H9 (cell line): ENCODE results near the gene GIMAP6. TPM values are rescaled to one million over a fixed set of nuclear protein-coding genes. Genes with fewer than 3 reads are reported as not detected.

Source experiments
- DNase-seq: peaks from one replicate; pipeline ENCODE4 v3.0.0-alpha.2; 2017
- H2AFZ ChIP-seq: one replicate; pipeline ENCODE4 v1.6.1; 2013; ENCODE audit warnings: mild to moderate bottlenecking, low read length, control low read depth, moderate library complexity
- H2AK5ac ChIP-seq: 2 replicates; pipeline ENCODE4 v1.6.1; 2013; ENCODE audit warnings: low read length, control low read depth, mixed read lengths; ENCODE audit not compliant: insufficient read length
- H2BK120ac ChIP-seq: one replicate; pipeline ENCODE4 v1.6.1; 2013; ENCODE audit warnings: low read depth, mild to moderate bottlenecking, low read length, control low read depth, inconsistent platforms; ENCODE audit not compliant: poor library complexity, severe bottlenecking
- H2BK12ac ChIP-seq: 2 replicates; pipeline ENCODE4 v1.6.1; 2013; ENCODE audit warnings: low read length, control low read depth, mixed read lengths, low read depth; ENCODE audit not compliant: insufficient read length
- H2BK15ac ChIP-seq: 2 replicates; pipeline ENCODE4 v1.6.1; 2013; ENCODE audit warnings: low read depth, low read length, control low read depth
- H2BK20ac ChIP-seq: one replicate; pipeline ENCODE4 v1.6.1; 2013; ENCODE audit warnings: low read depth, mild to moderate bottlenecking, low read length, control low read depth, inconsistent platforms; ENCODE audit not compliant: poor library complexity, severe bottlenecking
- H2BK5ac ChIP-seq: 2 replicates; pipeline ENCODE4 v1.6.1; 2013; ENCODE audit warnings: low read length, control low read depth, mixed read lengths; ENCODE audit not compliant: insufficient read length
- H3K14ac ChIP-seq: 2 replicates; pipeline ENCODE4 v1.6.1; 2013; ENCODE audit warnings: low read length, control low read depth; ENCODE audit not compliant: insufficient read depth
- H3K18ac ChIP-seq: 2 replicates; pipeline ENCODE4 v1.6.1; 2013; ENCODE audit warnings: low read depth, mild to moderate bottlenecking, mixed read lengths, low read length, control low read depth; ENCODE audit not compliant: insufficient read length
- H3K23ac ChIP-seq: 2 replicates; pipeline ENCODE4 v1.6.1; 2013; ENCODE audit warnings: low read length, control low read depth, mixed read lengths, low read depth; ENCODE audit not compliant: insufficient read length
- H3K23me2 ChIP-seq: 2 replicates; pipeline ENCODE4 v1.6.1; 2013; ENCODE audit warnings: low read depth, mild to moderate bottlenecking, mixed read lengths, low read length, control low read depth; ENCODE audit not compliant: insufficient read length, poor library complexity, severe bottlenecking
- H3K27ac ChIP-seq: 2 replicates; pipeline ENCODE4 v1.5.1; 2013; ENCODE audit warnings: low read length, control low read depth, mixed read lengths, low read depth; ENCODE audit not compliant: insufficient read length
- H3K27me3 ChIP-seq: 2 replicates; pipeline ENCODE4 v1.6.1; 2013; ENCODE audit warnings: low read length, control low read depth, inconsistent platforms; ENCODE audit not compliant: insufficient read depth
- H3K4ac ChIP-seq: 2 replicates; pipeline ENCODE4 v1.6.1; 2013; ENCODE audit warnings: low read depth, mild to moderate bottlenecking, control low read depth, inconsistent platforms, low read length, moderate library complexity
- H3K4me1 ChIP-seq: 2 replicates; pipeline ENCODE4 v1.6.1; 2013; ENCODE audit warnings: low read length, control low read depth, inconsistent platforms; ENCODE audit not compliant: insufficient read depth
- H3K4me2 ChIP-seq: 2 replicates; pipeline ENCODE4 v1.6.1; 2013; ENCODE audit warnings: low read length, control low read depth, mixed read lengths; ENCODE audit not compliant: insufficient read length, insufficient read depth
- H3K56ac ChIP-seq: 2 replicates; pipeline ENCODE4 v1.6.1; 2013; ENCODE audit warnings: low read depth, mild to moderate bottlenecking, mixed read lengths, low read length, control low read depth; ENCODE audit not compliant: insufficient read length
- H3K79me1 ChIP-seq: 2 replicates; pipeline ENCODE4 v1.6.1; 2013; ENCODE audit warnings: low read depth, mild to moderate bottlenecking, moderate library complexity, low read length, control low read depth, inconsistent platforms; ENCODE audit not compliant: insufficient read depth, poor library complexity, severe bottlenecking
- H3K79me2 ChIP-seq: 2 replicates; pipeline ENCODE4 v1.6.1; 2013; ENCODE audit warnings: low read length, control low read depth, inconsistent platforms; ENCODE audit not compliant: insufficient read depth
- H3K9ac ChIP-seq: 2 replicates; pipeline ENCODE4 v1.6.1; 2013; ENCODE audit warnings: low read length, control low read depth, mixed read lengths; ENCODE audit not compliant: insufficient read length; ENCODE audit errors: extremely low read depth
- H3K9me3 ChIP-seq: one replicate; pipeline ENCODE4 v1.6.1; 2013; ENCODE audit warnings: low read depth, low read length, inconsistent platforms; ENCODE audit not compliant: control insufficient read depth
- H3T11ph ChIP-seq: one replicate; pipeline ENCODE4 v1.6.1; 2013; ENCODE audit warnings: mild to moderate bottlenecking, low read length, control low read depth, inconsistent platforms
- H4K20me1 ChIP-seq: one replicate; pipeline ENCODE4 v1.6.1; 2013; ENCODE audit not compliant: control insufficient read depth, insufficient read length, insufficient read depth
- H4K5ac ChIP-seq: 2 replicates; pipeline ENCODE4 v1.6.1; 2013; ENCODE audit warnings: low read depth, mild to moderate bottlenecking, mixed read lengths, low read length, control low read depth; ENCODE audit not compliant: insufficient read length
- H4K8ac ChIP-seq: replicated peaks from 2 replicates; pipeline ENCODE4 v1.6.1; 2013; ENCODE audit warnings: low read length, control low read depth, mixed read lengths, low read depth; ENCODE audit not compliant: insufficient read length
- H4K91ac ChIP-seq: 2 replicates; pipeline ENCODE4 v1.6.1; 2013; ENCODE audit warnings: low read depth, mild to moderate bottlenecking, moderate library complexity, mixed read lengths, low read length, control low read depth; ENCODE audit not compliant: insufficient read length
- H3K27ac Mint-ChIP-seq, 3 experiments: 2 replicates in 2 of 3; 3 replicates in 1 of 3; pipeline ENCODE4 v1.8.0; 2020 to 2021; ENCODE audit warnings: mixed read lengths in 3 of 3, mild to moderate bottlenecking in 1 of 3, moderate library complexity in 1 of 3
- H3K27me3 Mint-ChIP-seq: 2 replicates; pipeline ENCODE4 v1.8.0; 2021; ENCODE audit warnings: low read depth, mild to moderate bottlenecking, moderate library complexity, mixed read lengths
- H3K36me3 Mint-ChIP-seq, 3 experiments: 2 replicates in 2 of 3; 3 replicates in 1 of 3; pipeline ENCODE4 v1.8.0; 2020 to 2021; ENCODE audit warnings: low read depth in 3 of 3, mixed read lengths in 3 of 3; ENCODE audit not compliant: insufficient read depth in 1 of 3
- H3K4me1 Mint-ChIP-seq, 2 experiments: 2 replicates each; pipeline ENCODE4 v1.8.0; 2020; ENCODE audit warnings: mixed read lengths in 2 of 2
- H3K4me3 Mint-ChIP-seq, 2 experiments: 2 replicates in 1 of 2; 3 replicates in 1 of 2; pipeline ENCODE4 v1.8.0; 2020 to 2021; ENCODE audit warnings: mild to moderate bottlenecking in 2 of 2, mixed read lengths in 2 of 2, moderate library complexity in 1 of 2
- H3K9me3 Mint-ChIP-seq, 2 experiments: 2 replicates in 1 of 2; 3 replicates in 1 of 2; pipeline ENCODE4 v1.8.0; 2020; ENCODE audit warnings: mild to moderate bottlenecking in 2 of 2, mixed read lengths in 2 of 2, moderate library complexity in 1 of 2
- WGBS: extraction: QIAGEN DNeasy Blood & Tissue Kit; methylation state at CpG from one replicate; pipeline ENCODE4 v1.1.7; 2013; ENCODE audit warnings: missing lambda C conversion rate, low lambda C conversion rate, mixed read lengths; ENCODE audit not compliant: insufficient read length; ENCODE audit errors: extremely low coverage; 5-methylcytosine and 5-hydroxymethylcytosine counted together
- total RNA-seq: library from RNA; stranded (reverse); gene quantifications from 2 replicates; pipeline ENCODE4 v1.2.1, GENCODE V29; 2021
- TF ChIP-seq, protein P1 (sequence below): fragments of 200-600 bp; sonication (generic); conservative IDR thresholded peaks from 3 replicates; pipeline ENCODE4 v1.8.0; 2021; ENCODE audit warnings: antibody characterized with exemption, mild to moderate bottlenecking

The GIMAP6 gene
- total RNA-seq, 1 experiment from 2014 or later, result not detected

GRCh38 chr7:150631084-150631826 is 930 bp downstream of the GIMAP6 start:
- peaks cover 0 to 2% (median 0%) of the 10 kb centered on the region in 3 experiments; a peak in 2 of 7 replicates for H3K36me3 Mint-ChIP-seq
- no peaks in the 10 kb centered on the region for H3K9me3 ChIP-seq
- H4K5ac ChIP-seq, result no peak overlapping the region
- no peaks in the 10 kb centered on the region for H3K4me1 ChIP-seq
- TF ChIP-seq, protein P1, sequence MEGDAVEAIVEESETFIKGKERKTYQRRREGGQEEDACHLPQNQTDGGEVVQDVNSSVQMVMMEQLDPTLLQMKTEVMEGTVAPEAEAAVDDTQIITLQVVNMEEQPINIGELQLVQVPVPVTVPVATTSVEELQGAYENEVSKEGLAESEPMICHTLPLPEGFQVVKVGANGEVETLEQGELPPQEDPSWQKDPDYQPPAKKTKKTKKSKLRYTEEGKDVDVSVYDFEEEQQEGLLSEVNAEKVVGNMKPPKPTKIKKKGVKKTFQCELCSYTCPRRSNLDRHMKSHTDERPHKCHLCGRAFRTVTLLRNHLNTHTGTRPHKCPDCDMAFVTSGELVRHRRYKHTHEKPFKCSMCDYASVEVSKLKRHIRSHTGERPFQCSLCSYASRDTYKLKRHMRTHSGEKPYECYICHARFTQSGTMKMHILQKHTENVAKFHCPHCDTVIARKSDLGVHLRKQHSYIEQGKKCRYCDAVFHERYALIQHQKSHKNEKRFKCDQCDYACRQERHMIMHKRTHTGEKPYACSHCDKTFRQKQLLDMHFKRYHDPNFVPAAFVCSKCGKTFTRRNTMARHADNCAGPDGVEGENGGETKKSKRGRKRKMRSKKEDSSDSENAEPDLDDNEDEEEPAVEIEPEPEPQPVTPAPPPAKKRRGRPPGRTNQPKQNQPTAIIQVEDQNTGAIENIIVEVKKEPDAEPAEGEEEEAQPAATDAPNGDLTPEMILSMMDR, result no peak
- no peak overlapping the region for H3K14ac ChIP-seq
- H2AFZ ChIP-seq, result no peak overlapping the region
- no peaks in the 10 kb centered on the region for H3K23me2 ChIP-seq
- H3K27ac Mint-ChIP-seq, result no peak overlapping the region
- H2BK120ac ChIP-seq, result no peak overlapping the region
- H4K91ac ChIP-seq, result no peak overlapping the region
- no CpG with 5 or more reads among the region's 8 CpGs for WGBS
- no peak overlapping the region for H3K23ac ChIP-seq
- H4K20me1 ChIP-seq, result no peaks in the 10 kb centered on the region
- peaks cover 6 to 20% of the 10 kb centered on the region in 2 experiments; a peak in 3 of 5 replicates for H3K9me3 Mint-ChIP-seq
- H2BK5ac ChIP-seq, result no peak overlapping the region
- H3K27me3 Mint-ChIP-seq, result peaks cover 26% of the 10 kb centered on the region
- H3K9ac ChIP-seq, result no peak overlapping the region
- H3K79me1 ChIP-seq, result no peaks in the 10 kb centered on the region
- H3K79me2 ChIP-seq, result no peaks in the 10 kb centered on the region
- no peak overlapping the region for H3T11ph ChIP-seq
- H4K8ac ChIP-seq, result no peak overlapping the region
- H2AK5ac ChIP-seq, result no peak overlapping the region
- H3K56ac ChIP-seq, result no peak overlapping the region
- H3K27ac ChIP-seq, result no peak overlapping the region
- H3K4me3 Mint-ChIP-seq, result no peak overlapping the region
- H3K4me1 Mint-ChIP-seq, result 0 out of 4 replicates have a peak, but pooled peaks cover 0 to 3% of the 10 kb centered on the region in 2 experiments
- H3K4ac ChIP-seq, result no peak overlapping the region
- no peaks in the 10 kb centered on the region for H3K27me3 ChIP-seq
- no peak for DNase-seq
- H3K18ac ChIP-seq, result no peak overlapping the region
- H2BK12ac ChIP-seq, result no peak overlapping the region
- no peak overlapping the region for H3K4me2 ChIP-seq
- no peak overlapping the region for H2BK20ac ChIP-seq
- no peak overlapping the region for H2BK15ac ChIP-seq
